Retinal pigment epithelial cell (primary cell): ENCODE measurements around the gene CDK19.

Source experiments
- DNase-seq: peaks from one replicate; pipeline ENCODE4 v3.0.0-alpha.2; 2010; ENCODE audit warnings: low read depth
- H3K4me3 ChIP-seq: 2 replicates; pipeline ENCODE4 v1.5.1; 2011; ENCODE audit warnings: mild to moderate bottlenecking, low read length, control low read depth, moderate library complexity
- CTCF ChIP-seq: conservative IDR thresholded peaks from 2 replicates; pipeline ENCODE4 v1.5.1; 2011; ENCODE audit warnings: low read depth, low read length, control low read depth, inconsistent platforms

CDK19 gene

GRCh38 chr6:110662490-110663211, 152.6 kb downstream of the CDK19 start:
- no peak overlapping the region for H3K4me3 ChIP-seq
- DNase-seq, result no peak
- no peak for TF ChIP-seq CTCF

- TF ChIP-seq CTCF, result no peak
- no peak for DNase-seq
- H3K4me3 ChIP-seq, result no peak overlapping the region
These were observed 153.9 kb downstream of the CDK19 start for GRCh38 chr6:110661414-110661813.

- H3K4me3 ChIP-seq, result no peak overlapping the region
- DNase-seq, result no peak
- TF ChIP-seq CTCF, result no peak
These were observed 155.1 kb downstream of the CDK19 start for GRCh38 chr6:110660066-110660655.

- peak; percentile 51 for DNase-seq
- H3K4me3 ChIP-seq, result no peak overlapping the region
- no peak for TF ChIP-seq CTCF
These were observed 156.5 kb downstream of the CDK19 start for GRCh38 chr6:110658631-110659211.

- TF ChIP-seq CTCF, result no peak
- DNase-seq, result no peak
- no peak overlapping the region for H3K4me3 ChIP-seq
These were observed 158.8 kb downstream of the CDK19 start for GRCh38 chr6:110656492-110656891.

- TF ChIP-seq CTCF, result no peak
- DNase-seq, result no peak
- no peak overlapping the region for H3K4me3 ChIP-seq
These were observed 159.4 kb downstream of the CDK19 start for GRCh38 chr6:110655821-110656220.
